HG03565 (cell line): ENCODE data around the gene ZNF521.
"Not testable (repeated sequence)": the region's sequence is repeated elsewhere in the genome, so short reads cannot be mapped to it uniquely, and the experiment has no call there.

Source experiments
- ATAC-seq: cut with Tn5 transposase; IDR thresholded peaks from one replicate; pipeline ENCODE4 v1.9.1; 2021; ENCODE audit warnings: mild to moderate bottlenecking, moderate library complexity; ENCODE audit not compliant: unreplicated experiment

Gene ZNF521

GRCh38 chr18:25295624-25296138 is 56.3 kb downstream of the ZNF521 start:
- ATAC-seq, result no peak

GRCh38 chr18:25291150-25291549 is 60.8 kb downstream of the ZNF521 start:
- no peak for ATAC-seq

GRCh38 chr18:25289001-25289631 is 62.9 kb downstream of the ZNF521 start:
- ATAC-seq, result no peak

GRCh38 chr18:25288340-25288938 is 63.5 kb downstream of the ZNF521 start:
- ATAC-seq, result no peak

- ATAC-seq, result no peak
Observed at GRCh38 chr18:25287106-25287505, 64.9 kb downstream of the ZNF521 start.

GRCh38 chr18:25284861-25285550 is 67.0 kb downstream of the ZNF521 start:
- ATAC-seq, result no peak

GRCh38 chr18:25284281-25284680 is 67.7 kb downstream of the ZNF521 start:
- no peak for ATAC-seq

- ATAC-seq, result no peak
Observed at GRCh38 chr18:25283781-25284180, 68.2 kb downstream of the ZNF521 start.

- no peak for ATAC-seq
Observed at GRCh38 chr18:25282896-25283703, 68.9 kb downstream of the ZNF521 start.

GRCh38 chr18:25282282-25282681 is 69.7 kb downstream of the ZNF521 start:
- no peak for ATAC-seq

GRCh38 chr18:25281556-25281955 is 70.4 kb downstream of the ZNF521 start:
- no peak for ATAC-seq

- ATAC-seq, result no peak
Observed at GRCh38 chr18:25279961-25280360, 72.0 kb downstream of the ZNF521 start.

- no peak for ATAC-seq
Observed at GRCh38 chr18:25279556-25279955, 72.4 kb downstream of the ZNF521 start.

GRCh38 chr18:25279133-25279532 is 72.8 kb downstream of the ZNF521 start:
- ATAC-seq, result no peak

GRCh38 chr18:25278394-25278793 is 73.6 kb downstream of the ZNF521 start:
- no peak for ATAC-seq

GRCh38 chr18:25275412-25276001 is 76.5 kb downstream of the ZNF521 start:
- ATAC-seq, result no peak

GRCh38 chr18:25274926-25275325 is 77.0 kb downstream of the ZNF521 start:
- no peak for ATAC-seq

GRCh38 chr18:25266931-25267527 is 84.9 kb downstream of the ZNF521 start:
- ATAC-seq, result not testable (repeated sequence)

- ATAC-seq, result no peak
Observed at GRCh38 chr18:25262920-25263319, 89.0 kb downstream of the ZNF521 start.

- no peak for ATAC-seq
Observed at GRCh38 chr18:25261768-25262167, 90.2 kb downstream of the ZNF521 start.
